ENCODE data around the gene C8B. TPM values are rescaled to one million over a fixed set of nuclear protein-coding genes. Genes with fewer than 3 reads are reported as not detected.

Gene C8B
- total and polyA plus RNA-seq, 2 of the 13 experiments (the other 11 are each of a cell fraction or from before 2014, with no cell fraction given) = 8.4 to 11.3 TPM

DNA sequence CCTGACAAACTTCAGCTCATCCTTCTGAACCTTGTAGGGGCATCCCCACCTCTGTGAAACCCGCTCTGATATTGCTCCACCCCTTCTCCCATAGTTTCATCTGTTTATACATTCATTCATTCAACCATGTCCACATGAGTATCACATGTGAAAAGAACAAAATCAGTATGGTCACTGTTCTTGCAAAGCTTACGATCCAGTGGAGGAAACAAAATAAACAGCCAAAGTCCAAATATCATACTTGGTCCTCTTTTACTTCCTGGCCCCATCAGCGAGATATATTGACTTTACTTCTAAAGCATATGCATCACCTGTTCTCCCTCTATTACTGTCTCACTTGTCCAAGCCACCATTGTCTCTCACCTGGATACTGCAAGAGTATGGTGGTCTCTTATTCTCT, 75.6 kb downstream of the C8B start (continued):
- peak in 1 of 2 experiments; percentile 48; a peak in 1 of 4 replicates for TF ChIP-seq EP300 (IDR thresholded peaks at IDR 0.05; ENCODE audit: low read depth in 2 of 2, low read length in 2 of 2)
- no peak for TF ChIP-seq EP300 (CRISPR knock-in tag; IDR thresholded peaks at IDR 0.05; ENCODE audit: borderline replicate concordance)
- TF ChIP-seq, protein P1, sequence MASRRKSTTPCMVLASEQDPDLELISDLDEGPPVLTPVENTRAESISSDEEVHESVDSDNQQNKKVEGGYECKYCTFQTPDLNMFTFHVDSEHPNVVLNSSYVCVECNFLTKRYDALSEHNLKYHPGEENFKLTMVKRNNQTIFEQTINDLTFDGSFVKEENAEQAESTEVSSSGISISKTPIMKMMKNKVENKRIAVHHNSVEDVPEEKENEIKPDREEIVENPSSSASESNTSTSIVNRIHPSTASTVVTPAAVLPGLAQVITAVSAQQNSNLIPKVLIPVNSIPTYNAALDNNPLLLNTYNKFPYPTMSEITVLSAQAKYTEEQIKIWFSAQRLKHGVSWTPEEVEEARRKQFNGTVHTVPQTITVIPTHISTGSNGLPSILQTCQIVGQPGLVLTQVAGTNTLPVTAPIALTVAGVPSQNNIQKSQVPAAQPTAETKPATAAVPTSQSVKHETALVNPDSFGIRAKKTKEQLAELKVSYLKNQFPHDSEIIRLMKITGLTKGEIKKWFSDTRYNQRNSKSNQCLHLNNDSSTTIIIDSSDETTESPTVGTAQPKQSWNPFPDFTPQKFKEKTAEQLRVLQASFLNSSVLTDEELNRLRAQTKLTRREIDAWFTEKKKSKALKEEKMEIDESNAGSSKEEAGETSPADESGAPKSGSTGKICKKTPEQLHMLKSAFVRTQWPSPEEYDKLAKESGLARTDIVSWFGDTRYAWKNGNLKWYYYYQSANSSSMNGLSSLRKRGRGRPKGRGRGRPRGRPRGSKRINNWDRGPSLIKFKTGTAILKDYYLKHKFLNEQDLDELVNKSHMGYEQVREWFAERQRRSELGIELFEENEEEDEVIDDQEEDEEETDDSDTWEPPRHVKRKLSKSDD (CRISPR knock-in tag; IDR thresholded peaks at IDR 0.05; ENCODE audit: low read depth) = no peak
- peak; percentile 61; the same call in 1 of the 2 replicates for TF ChIP-seq ETV5 (CRISPR knock-in tag; IDR thresholded peaks at IDR 0.05; ENCODE audit: borderline replicate concordance)
- peak; percentile 14; the same call in 1 of the 3 replicates for TF ChIP-seq MXI1 (IDR thresholded peaks at IDR 0.05; ENCODE audit: borderline replicate concordance, low read depth, low read length)
- TF ChIP-seq, protein P2, sequence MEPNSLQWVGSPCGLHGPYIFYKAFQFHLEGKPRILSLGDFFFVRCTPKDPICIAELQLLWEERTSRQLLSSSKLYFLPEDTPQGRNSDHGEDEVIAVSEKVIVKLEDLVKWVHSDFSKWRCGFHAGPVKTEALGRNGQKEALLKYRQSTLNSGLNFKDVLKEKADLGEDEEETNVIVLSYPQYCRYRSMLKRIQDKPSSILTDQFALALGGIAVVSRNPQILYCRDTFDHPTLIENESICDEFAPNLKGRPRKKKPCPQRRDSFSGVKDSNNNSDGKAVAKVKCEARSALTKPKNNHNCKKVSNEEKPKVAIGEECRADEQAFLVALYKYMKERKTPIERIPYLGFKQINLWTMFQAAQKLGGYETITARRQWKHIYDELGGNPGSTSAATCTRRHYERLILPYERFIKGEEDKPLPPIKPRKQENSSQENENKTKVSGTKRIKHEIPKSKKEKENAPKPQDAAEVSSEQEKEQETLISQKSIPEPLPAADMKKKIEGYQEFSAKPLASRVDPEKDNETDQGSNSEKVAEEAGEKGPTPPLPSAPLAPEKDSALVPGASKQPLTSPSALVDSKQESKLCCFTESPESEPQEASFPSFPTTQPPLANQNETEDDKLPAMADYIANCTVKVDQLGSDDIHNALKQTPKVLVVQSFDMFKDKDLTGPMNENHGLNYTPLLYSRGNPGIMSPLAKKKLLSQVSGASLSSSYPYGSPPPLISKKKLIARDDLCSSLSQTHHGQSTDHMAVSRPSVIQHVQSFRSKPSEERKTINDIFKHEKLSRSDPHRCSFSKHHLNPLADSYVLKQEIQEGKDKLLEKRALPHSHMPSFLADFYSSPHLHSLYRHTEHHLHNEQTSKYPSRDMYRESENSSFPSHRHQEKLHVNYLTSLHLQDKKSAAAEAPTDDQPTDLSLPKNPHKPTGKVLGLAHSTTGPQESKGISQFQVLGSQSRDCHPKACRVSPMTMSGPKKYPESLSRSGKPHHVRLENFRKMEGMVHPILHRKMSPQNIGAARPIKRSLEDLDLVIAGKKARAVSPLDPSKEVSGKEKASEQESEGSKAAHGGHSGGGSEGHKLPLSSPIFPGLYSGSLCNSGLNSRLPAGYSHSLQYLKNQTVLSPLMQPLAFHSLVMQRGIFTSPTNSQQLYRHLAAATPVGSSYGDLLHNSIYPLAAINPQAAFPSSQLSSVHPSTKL (CRISPR knock-in tag; IDR thresholded peaks at IDR 0.05) = peak; percentile 83
- no peak for TF ChIP-seq ZNF121 (CRISPR knock-in tag; IDR thresholded peaks at IDR 0.05)
- peak; percentile 17; the same call in 1 of the 2 replicates for TF ChIP-seq ZNF652 (CRISPR knock-in tag; IDR thresholded peaks at IDR 0.05; ENCODE audit: borderline replicate concordance, low read depth)
- no peak for TF ChIP-seq FOXP1 (IDR thresholded peaks at IDR 0.05)
- TF ChIP-seq FOXP1 (CRISPR knock-in tag; IDR thresholded peaks at IDR 0.05) = peak; percentile 30; the same call in 1 of the 2 replicates
- no peak for TF ChIP-seq HNF4G (IDR thresholded peaks at IDR 0.05; ENCODE audit: borderline replicate concordance, low read depth, low read length)
- peak; percentile 25; the same call in 1 of the 2 replicates for TF ChIP-seq HNF4G (CRISPR knock-in tag; IDR thresholded peaks at IDR 0.05; ENCODE audit: borderline replicate concordance, low read depth)
- TF ChIP-seq GATAD2A (CRISPR knock-in tag; IDR thresholded peaks at IDR 0.05) = peak; percentile 62
- TF ChIP-seq, protein P3, sequence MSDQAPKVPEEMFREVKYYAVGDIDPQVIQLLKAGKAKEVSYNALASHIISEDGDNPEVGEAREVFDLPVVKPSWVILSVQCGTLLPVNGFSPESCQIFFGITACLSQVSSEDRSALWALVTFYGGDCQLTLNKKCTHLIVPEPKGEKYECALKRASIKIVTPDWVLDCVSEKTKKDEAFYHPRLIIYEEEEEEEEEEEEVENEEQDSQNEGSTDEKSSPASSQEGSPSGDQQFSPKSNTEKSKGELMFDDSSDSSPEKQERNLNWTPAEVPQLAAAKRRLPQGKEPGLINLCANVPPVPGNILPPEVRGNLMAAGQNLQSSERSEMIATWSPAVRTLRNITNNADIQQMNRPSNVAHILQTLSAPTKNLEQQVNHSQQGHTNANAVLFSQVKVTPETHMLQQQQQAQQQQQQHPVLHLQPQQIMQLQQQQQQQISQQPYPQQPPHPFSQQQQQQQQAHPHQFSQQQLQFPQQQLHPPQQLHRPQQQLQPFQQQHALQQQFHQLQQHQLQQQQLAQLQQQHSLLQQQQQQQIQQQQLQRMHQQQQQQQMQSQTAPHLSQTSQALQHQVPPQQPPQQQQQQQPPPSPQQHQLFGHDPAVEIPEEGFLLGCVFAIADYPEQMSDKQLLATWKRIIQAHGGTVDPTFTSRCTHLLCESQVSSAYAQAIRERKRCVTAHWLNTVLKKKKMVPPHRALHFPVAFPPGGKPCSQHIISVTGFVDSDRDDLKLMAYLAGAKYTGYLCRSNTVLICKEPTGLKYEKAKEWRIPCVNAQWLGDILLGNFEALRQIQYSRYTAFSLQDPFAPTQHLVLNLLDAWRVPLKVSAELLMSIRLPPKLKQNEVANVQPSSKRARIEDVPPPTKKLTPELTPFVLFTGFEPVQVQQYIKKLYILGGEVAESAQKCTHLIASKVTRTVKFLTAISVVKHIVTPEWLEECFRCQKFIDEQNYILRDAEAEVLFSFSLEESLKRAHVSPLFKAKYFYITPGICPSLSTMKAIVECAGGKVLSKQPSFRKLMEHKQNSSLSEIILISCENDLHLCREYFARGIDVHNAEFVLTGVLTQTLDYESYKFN (CRISPR knock-in tag; conservative IDR thresholded peaks at IDR 0.05) = peak; percentile 63
- peak; percentile 43 for TF ChIP-seq TEAD3 (CRISPR knock-in tag; optimal IDR thresholded peaks at IDR 0.05; ENCODE audit: borderline replicate concordance)
- peak; percentile 35 for TF ChIP-seq SAP130 (CRISPR knock-in tag; IDR thresholded peaks at IDR 0.05; ENCODE audit: low read depth)
- no peak for TF ChIP-seq ZBTB7A (CRISPR knock-in tag; IDR thresholded peaks at IDR 0.05)
- no peak for TF ChIP-seq NR2F6 (IDR thresholded peaks at IDR 0.05)
- 0 out of 2 replicates have a peak, but pooled peaks have one; percentile 6 for TF ChIP-seq NR2F6 (CRISPR knock-in tag; IDR thresholded peaks at IDR 0.05)
- no peak for TF ChIP-seq MYC (CRISPR knock-in tag; IDR thresholded peaks at IDR 0.05; ENCODE audit: borderline replicate concordance)
- TF ChIP-seq ZBTB20 (CRISPR knock-in tag; IDR thresholded peaks at IDR 0.05; ENCODE audit: borderline replicate concordance, low read depth) = peak; percentile 49; the same call in 1 of the 2 replicates
- TF ChIP-seq RARA (CRISPR knock-in tag; IDR thresholded peaks at IDR 0.05) = peak; percentile 14; the same call in 1 of the 2 replicates
- TF ChIP-seq ZNF24 (IDR thresholded peaks at IDR 0.05) = peak; percentile 82
- TF ChIP-seq ZNF768 (CRISPR knock-in tag; IDR thresholded peaks at IDR 0.05) = no peak

Data from HepG2 (cell line).